Activated naive CD4-positive, alpha-beta T cell treated with anti-CD3 and anti-CD28 coated beads, Interleukin-2, amount 10 ng/mL, durations not matched to agents 7 days and 5 days (primary cell): ENCODE results near the gene NR2C2.

Source experiments
- CTCF ChIA-PET: fragments of 350-600 bp; sonication (Branson Sonifier 250); formaldehyde crosslinking; loops from one replicate; lab custom pipeline; 2021; ENCODE audit warnings: antibody characterized with exemption; lab: Charles Lee
- DNase-seq: peaks from one replicate; pipeline ENCODE4 v3.0.0-alpha.2; 2020
- H3K27ac Mint-ChIP-seq: one replicate; pipeline ENCODE4 v1.8.0; 2021; ENCODE audit warnings: mild to moderate bottlenecking, moderate library complexity, mixed read lengths
- H3K27me3 Mint-ChIP-seq: one replicate; pipeline ENCODE4 v1.8.0; 2021; ENCODE audit warnings: mild to moderate bottlenecking, mixed read lengths
- H3K36me3 Mint-ChIP-seq: one replicate; pipeline ENCODE4 v1.8.0; 2021; ENCODE audit warnings: mixed read lengths
- H3K4me1 Mint-ChIP-seq: one replicate; pipeline ENCODE4 v1.8.0; 2021; ENCODE audit warnings: mixed read lengths
- H3K4me3 Mint-ChIP-seq: one replicate; pipeline ENCODE4 v1.8.0; 2021; ENCODE audit warnings: mild to moderate bottlenecking, moderate library complexity, mixed read lengths
- H3K9me3 Mint-ChIP-seq: one replicate; pipeline ENCODE4 v1.8.0; 2021; ENCODE audit warnings: mixed read lengths

NR2C2 gene

DNA sequence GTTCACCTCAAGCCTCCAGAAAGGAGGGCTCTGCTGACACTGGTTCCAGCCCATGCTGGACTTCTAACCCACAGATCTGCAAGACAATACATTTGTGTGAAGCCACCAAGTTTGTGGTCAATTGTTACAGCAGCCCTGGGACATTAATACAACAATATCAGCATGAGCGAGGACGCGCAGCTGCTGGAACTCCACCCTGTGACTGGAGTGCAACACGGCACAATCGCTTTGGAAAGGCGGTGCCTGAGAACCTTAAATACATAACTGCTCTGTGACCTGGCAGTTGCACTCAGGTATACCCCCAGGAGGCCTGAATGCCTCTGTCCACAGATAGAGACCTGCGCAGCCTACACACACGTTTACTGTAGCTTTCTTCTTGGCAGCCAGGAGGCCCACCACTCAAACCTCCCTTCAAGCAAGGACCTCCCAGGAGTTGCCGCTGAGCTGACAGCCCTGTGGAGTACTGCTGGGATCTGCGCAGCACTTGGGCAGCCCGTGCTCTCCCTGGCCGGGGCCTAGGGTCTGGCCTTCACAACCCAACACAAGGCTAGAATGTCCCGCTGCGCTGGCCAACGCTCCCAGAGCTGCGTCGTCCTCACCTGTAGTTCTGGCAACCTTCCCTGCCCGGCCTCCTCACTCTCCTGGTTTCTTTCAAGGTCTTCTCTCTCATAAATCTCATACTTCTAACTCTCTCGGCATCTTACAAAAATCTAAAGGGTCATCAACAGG is 109.5 kb downstream of the NR2C2 start:
- DNase-seq: no peak
- peaks cover 4% of the 10 kb centered on the region for H3K9me3 Mint-ChIP-seq
- peaks cover 59% of the 10 kb centered on the region for H3K36me3 Mint-ChIP-seq
- CTCF ChIA-PET: no interaction called here
- peaks cover 27% of the 10 kb centered on the region for H3K4me1 Mint-ChIP-seq
- peak overlapping the region; percentile 26 for H3K27ac Mint-ChIP-seq
- H3K4me3 Mint-ChIP-seq: no peak overlapping the region
- H3K27me3 Mint-ChIP-seq: no peaks in the 10 kb centered on the region

DNA sequence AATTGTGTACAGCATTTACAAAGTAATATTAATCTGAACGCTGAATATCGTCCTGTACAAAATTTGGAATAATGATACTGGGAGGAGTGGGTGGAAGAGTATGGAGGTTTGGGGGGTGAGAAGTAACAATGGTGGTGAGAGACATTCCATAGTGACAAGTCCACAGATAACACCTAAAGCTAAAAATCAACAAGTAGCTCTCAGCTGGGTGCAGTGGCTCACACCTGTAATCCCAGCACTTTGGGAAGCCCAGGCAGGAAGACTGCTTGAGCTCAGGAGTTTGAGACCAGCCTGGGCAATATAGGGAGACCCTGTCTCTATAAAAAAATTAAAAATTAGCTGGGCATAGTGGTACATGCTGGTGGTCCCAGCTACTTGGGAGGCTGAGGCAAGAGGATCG is 112.6 kb downstream of the NR2C2 start:
- H3K4me3 Mint-ChIP-seq: no peak overlapping the region
- H3K36me3 Mint-ChIP-seq: peaks cover 47% of the 10 kb centered on the region

DNA sequence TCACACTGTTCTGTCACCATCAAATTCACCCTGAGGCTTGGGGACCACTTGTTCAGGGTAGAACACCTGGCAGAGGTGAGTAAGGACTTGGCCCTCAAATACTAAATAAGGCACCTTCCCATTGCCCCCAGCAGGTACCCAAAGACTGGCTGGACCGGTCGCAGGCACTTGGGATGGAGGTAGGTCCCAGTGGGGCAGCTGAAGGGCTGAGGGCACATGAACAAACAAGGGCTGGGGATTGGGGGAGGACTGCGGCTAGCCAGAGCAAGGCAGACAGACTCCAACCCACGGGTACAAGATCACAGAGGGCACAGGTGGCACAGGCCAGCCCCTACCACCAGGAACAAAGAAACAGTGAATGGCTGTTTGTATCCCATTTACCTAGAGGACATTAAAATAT is 115.9 kb downstream of the NR2C2 start:
- Mint-ChIP-seq H3K36me3 (peaks cover 26% of the 10 kb centered on the region), H3K9me3 (no peaks in the 10 kb centered on the region), H3K27me3 (no peaks in the 10 kb centered on the region), H3K4me3 (peak overlapping the region; percentile 95), H3K27ac (peak overlapping the region; percentile 52), H3K4me1 (peaks cover 33% of the 10 kb centered on the region)
- CTCF ChIA-PET: interaction anchor here (0.5 to 2.3 kb wide), 2 partner anchors 12 to 112 kb away, joined by 4 to 9 read pairs; no protein-coding TSS in a partner anchor
- no peak for DNase-seq

More for the DNA sequence above, 112.6 kb downstream of the NR2C2 start:
- no peak for DNase-seq
- H3K27me3 Mint-ChIP-seq: no peaks in the 10 kb centered on the region
- CTCF ChIA-PET: interaction anchor here (1.8 kb wide), 1 partner anchor 8 kb away, joined by 7 read pairs; no protein-coding TSS in a partner anchor
- H3K27ac Mint-ChIP-seq: no peak overlapping the region
- peaks cover 38% of the 10 kb centered on the region for H3K4me1 Mint-ChIP-seq
- peaks cover 2% of the 10 kb centered on the region for H3K9me3 Mint-ChIP-seq

DNA sequence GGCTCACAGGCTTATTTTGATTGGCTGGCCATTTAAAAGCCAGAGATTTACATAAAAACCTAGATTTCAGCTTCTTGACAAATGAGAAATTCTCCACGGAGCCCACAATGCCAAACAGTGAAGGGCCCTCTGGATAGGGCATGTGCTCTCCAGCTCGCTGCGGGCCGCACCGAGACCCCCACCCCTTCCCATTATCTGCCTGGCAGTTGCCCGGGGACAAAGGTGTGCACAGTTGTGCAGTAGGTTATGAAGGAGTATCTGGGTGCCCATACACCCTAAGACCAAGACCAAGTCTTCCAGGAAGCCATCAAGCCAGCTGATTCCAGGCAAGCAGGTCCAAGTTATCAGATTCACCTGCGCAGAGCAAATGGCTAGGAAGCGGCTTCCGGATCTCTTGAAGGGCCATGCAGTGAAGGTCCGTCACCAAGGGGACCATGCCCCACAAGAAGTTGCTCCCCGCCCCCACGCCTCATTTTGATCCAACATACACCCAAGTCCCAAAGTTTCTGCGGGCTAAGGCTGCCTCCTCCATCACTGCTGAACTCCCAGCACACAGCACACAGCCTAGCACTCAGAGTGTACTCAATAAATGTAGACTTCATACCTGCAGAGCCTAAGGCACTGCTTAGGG is 116.4 kb downstream of the NR2C2 start:
- H3K27me3 Mint-ChIP-seq: no peaks in the 10 kb centered on the region
- CTCF ChIA-PET: interaction anchor here (0.5 to 2.3 kb wide), 2 partner anchors 12 to 113 kb away, joined by 4 to 9 read pairs; no protein-coding TSS in a partner anchor

DNA sequence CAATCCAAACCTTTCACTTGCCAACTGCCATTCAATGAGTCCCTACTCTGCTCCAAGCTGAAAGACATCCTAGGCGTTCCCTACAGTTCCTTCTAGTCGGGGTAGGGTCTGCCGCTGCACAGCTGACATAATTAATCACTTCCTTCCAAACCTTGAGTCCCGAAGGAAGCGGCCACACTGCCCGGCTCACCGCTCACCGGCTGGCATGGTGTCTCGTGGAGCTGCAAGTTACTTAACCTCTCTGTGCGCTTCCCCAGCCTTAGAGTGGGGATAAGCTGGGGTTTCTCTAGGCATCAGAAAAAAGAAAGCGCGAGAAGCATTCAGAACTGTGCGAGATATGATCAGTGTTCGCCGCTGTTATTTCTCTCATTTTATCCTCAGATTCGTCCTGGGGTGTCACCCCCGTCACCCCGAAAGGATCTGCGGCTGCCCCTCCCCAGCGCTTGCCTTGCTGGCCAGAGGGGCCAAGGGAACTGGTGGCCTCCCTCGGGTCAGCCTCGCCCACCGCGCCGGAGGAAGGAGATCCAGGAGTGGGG is 117.0 kb downstream of the NR2C2 start:
- CTCF ChIA-PET: interaction anchor here (2.3 kb wide), 1 partner anchor 13 kb away, joined by 9 read pairs; no protein-coding TSS in a partner anchor
- DNase-seq: peak; percentile 59
- no peaks in the 10 kb centered on the region for H3K27me3 Mint-ChIP-seq
- H3K9me3 Mint-ChIP-seq: no peaks in the 10 kb centered on the region
- H3K27ac Mint-ChIP-seq: peak overlapping the region; percentile 94
- H3K4me3 Mint-ChIP-seq: peak overlapping the region; percentile 95
- H3K4me1 Mint-ChIP-seq: peaks cover 33% of the 10 kb centered on the region
- peaks cover 17% of the 10 kb centered on the region for H3K36me3 Mint-ChIP-seq

More for the DNA sequence above, 116.4 kb downstream of the NR2C2 start:
- no peak for DNase-seq
- peaks cover 21% of the 10 kb centered on the region for H3K36me3 Mint-ChIP-seq
- H3K4me1 Mint-ChIP-seq: peaks cover 33% of the 10 kb centered on the region
- H3K4me3 Mint-ChIP-seq: peak overlapping the region; percentile 95
- peak overlapping the region; percentile 94 for H3K27ac Mint-ChIP-seq
- no peaks in the 10 kb centered on the region for H3K9me3 Mint-ChIP-seq

DNA sequence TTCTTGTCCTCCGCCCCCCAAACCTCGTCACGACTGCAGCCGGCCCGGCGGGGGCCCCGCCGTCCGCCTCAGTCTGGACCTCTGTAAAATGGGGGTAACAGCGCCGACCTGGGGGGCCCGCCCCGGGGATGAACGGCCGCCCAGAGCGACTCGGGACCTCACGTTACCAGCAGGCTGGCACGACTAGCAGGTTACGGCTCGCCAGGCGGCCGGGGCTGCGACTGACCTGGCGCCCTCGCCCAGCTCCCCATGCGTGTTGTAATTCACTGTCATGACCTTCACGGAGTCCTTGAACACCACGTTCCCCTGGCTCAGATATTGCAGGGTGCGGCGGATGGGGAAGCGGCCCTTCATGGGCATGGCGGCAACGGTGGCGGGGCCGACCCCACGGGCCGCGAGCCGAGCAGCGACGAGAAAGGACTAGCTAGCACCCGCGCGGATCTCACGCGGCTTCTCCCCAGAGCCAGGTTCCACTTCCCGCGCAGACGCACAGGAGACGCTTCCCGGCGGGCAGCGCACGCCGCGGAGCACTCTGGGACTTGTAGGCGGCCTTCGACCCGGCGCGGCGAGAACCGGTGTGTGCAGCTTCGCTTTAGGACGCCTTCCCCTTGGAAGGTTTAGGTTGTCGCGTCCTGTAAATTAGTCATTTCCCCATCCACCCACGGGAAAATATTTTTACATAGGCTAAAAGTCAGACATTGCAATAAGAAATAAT is 117.6 kb downstream of the NR2C2 start, which contains the start of gene MRPS25:
Gene MRPS25 (minus strand): TSS at position 481 of the 715 bp plus-strand sequence. CDS start 121 bp downstream, at position 360.
- peaks cover 28% of the 10 kb centered on the region for H3K4me1 Mint-ChIP-seq
- DNase-seq: peak; percentile 95
- CTCF ChIA-PET: interaction anchor here (1.1 to 2.3 kb wide), 2 partner anchors 14 to 54 kb away, joined by 5 to 9 read pairs; no protein-coding TSS in a partner anchor
- peak within 1 kb of the TSS; percentile 95 for H3K4me3 Mint-ChIP-seq
- peaks cover 13% of the 10 kb centered on the region for H3K36me3 Mint-ChIP-seq
- H3K27me3 Mint-ChIP-seq: no peaks in the 10 kb centered on the region
- no peaks in the 10 kb centered on the region for H3K9me3 Mint-ChIP-seq
- H3K27ac Mint-ChIP-seq: peak within 1 kb of the TSS; percentile 94

DNA sequence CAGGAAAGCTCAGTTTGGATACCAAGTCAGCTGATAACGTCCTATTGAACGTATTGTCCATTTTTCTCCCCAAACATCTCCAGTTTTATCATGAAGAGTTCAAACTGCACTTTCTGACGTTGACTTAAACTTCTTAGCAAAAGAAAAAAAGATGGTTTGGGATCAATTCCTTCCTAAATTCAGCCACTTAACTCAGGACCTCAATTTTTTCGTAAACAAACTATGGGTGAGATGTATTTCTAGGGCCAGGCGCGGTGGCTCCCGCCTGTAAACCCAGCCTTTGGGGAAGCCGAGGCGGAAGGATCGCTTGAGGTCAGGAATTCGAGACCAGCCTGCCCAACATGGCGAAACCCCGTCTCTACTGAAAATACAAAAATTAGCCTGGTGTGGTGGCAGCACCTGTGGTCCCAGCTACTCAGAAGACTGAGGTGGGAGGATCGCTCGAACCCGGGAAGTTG is 118.2 kb downstream of the NR2C2 start:
- no peaks in the 10 kb centered on the region for H3K9me3 Mint-ChIP-seq
- peak overlapping the region; percentile 95 for H3K4me3 Mint-ChIP-seq
- DNase-seq: no peak
- H3K27me3 Mint-ChIP-seq: no peaks in the 10 kb centered on the region
- peaks cover 16% of the 10 kb centered on the region for H3K36me3 Mint-ChIP-seq
- H3K4me1 Mint-ChIP-seq: peaks cover 28% of the 10 kb centered on the region
- CTCF ChIA-PET: interaction anchor here (1.1 to 2.3 kb wide), 2 partner anchors 14 to 54 kb away, joined by 5 to 9 read pairs; no protein-coding TSS in a partner anchor
- H3K27ac Mint-ChIP-seq: peak overlapping the region; percentile 94

DNA sequence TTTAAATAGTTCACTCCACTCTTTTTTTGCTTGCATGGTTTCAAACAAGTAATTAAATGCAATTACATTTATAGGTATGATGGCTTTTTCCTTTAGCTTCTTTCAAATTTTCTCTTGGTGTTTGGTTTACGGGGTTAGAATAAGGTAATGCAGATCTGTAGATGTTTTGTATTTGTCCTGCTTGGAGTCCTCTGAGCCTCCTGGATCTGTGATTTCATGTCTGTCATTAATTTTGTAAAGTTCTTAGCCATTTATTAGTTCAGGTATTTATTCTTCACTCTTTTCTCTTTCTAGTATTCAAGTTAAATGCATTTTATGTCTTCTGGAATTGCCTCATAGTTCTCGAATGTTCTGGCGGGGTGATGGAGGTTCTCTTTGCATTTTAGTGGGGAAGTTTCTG is 119.1 kb downstream of the NR2C2 start:
- Mint-ChIP-seq H3K27ac (no peak overlapping the region), H3K27me3 (no peaks in the 10 kb centered on the region), H3K4me3 (peak overlapping the region; percentile 11), H3K9me3 (no peaks in the 10 kb centered on the region), H3K4me1 (peaks cover 28% of the 10 kb centered on the region), H3K36me3 (peaks cover 13% of the 10 kb centered on the region)
- CTCF ChIA-PET: no interaction called here
- DNase-seq: no peak

DNA sequence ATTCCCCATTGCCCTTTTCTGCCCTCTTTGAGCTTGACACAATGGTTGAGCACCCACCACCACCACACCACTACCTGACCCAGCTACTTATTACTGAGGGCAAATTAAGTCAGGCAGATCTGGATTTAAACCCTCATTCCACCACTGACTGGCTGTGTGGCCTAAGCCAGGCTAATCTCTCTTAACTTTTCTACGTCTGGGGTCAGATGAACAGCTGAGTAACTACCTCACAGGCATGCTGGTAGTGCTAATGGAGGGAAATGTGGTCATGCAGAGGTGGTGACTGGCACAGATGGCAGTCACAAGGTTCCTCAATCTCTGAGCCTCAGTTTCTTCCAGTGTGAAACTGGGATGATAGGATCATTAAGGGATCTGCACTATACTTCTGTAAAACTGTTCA is 122.1 kb downstream of the NR2C2 start:
- no peak overlapping the region for H3K27ac Mint-ChIP-seq
- DNase-seq: no peak
- CTCF ChIA-PET: interaction anchor here (1.8 kb wide), 1 partner anchor 12 kb away, joined by 6 read pairs; no protein-coding TSS in a partner anchor
- peaks cover 20% of the 10 kb centered on the region for H3K36me3 Mint-ChIP-seq
- H3K4me3 Mint-ChIP-seq: no peak overlapping the region
- peaks cover 16% of the 10 kb centered on the region for H3K4me1 Mint-ChIP-seq
- no peaks in the 10 kb centered on the region for H3K27me3 Mint-ChIP-seq
- H3K9me3 Mint-ChIP-seq: no peaks in the 10 kb centered on the region

DNA sequence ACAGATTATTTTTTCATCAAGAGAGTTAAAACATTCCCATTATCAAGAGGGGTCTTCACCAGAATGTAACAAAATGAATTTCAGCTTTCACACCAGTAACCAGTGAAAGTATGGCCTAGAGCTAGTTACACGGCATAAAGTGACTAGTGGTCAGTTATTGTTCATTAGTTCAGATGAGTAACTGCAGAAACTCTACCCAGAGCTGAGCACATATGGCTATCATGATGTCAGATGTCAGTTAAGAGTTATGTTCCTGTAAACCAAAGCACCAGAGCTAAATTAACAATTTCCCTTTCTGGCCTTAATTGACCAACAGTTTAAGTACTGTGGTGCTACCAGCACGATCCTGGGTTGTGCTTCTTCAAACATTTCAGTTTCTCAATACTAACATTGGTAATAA is 124.3 kb downstream of the NR2C2 start:
- CTCF ChIA-PET: no interaction called here
- no peaks in the 10 kb centered on the region for H3K27me3 Mint-ChIP-seq
- no peaks in the 10 kb centered on the region for H3K9me3 Mint-ChIP-seq
- peaks cover 5% of the 10 kb centered on the region for H3K4me1 Mint-ChIP-seq
- peaks cover 38% of the 10 kb centered on the region for H3K36me3 Mint-ChIP-seq
- DNase-seq: no peak
- no peak overlapping the region for H3K4me3 Mint-ChIP-seq
- no peak overlapping the region for H3K27ac Mint-ChIP-seq

DNA sequence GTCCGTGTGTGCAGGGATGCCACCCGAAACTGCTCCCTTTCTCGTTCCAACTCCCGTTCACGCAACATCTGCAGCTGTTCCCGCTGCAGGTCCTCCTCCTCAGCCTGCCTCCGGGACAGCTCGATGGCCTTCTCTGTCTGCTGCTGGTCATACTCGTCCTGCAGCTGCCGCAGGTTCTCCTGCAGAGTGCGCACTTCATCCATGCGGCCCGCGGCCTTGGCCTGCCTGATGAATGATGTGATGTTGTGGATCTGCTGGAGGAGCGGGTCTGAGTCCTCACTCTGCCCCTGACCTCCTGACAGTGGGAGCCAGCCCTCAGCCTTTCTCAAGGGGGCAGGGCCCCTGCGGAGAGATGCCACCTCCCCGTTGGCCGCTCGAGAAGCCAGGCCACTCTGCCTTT is 127.1 kb downstream of the NR2C2 start:
- Mint-ChIP-seq H3K4me3 (no peak overlapping the region), H3K36me3 (peaks cover 51% of the 10 kb centered on the region), H3K27me3 (no peaks in the 10 kb centered on the region), H3K4me1 (peaks cover 5% of the 10 kb centered on the region), H3K27ac (no peak overlapping the region), H3K9me3 (no peaks in the 10 kb centered on the region)
- DNase-seq: no peak
- CTCF ChIA-PET: no interaction called here

DNA sequence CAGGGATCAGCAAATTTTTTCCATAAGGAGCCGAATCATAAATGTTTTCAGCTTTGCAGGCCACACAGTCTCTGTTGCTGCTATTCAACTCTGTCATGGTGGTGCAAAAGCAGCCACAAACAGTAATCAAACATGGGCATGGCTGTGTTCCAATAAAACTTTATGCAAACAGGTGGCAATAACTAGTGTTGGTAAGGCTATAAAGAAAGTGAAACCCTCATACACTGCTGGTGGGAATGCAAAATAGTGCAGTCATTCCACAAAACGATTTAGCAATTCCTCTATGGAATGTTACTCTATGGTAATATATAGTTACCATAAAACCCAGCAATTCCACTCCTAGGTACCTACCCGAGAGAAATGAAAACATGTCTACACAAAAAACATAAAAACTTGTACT is 131.7 kb downstream of the NR2C2 start:
- CTCF ChIA-PET: interaction anchor here (1.5 kb wide), 1 partner anchor 28 kb away, joined by 4 read pairs; no protein-coding TSS in a partner anchor
- H3K9me3 Mint-ChIP-seq: no peaks in the 10 kb centered on the region

DNA sequence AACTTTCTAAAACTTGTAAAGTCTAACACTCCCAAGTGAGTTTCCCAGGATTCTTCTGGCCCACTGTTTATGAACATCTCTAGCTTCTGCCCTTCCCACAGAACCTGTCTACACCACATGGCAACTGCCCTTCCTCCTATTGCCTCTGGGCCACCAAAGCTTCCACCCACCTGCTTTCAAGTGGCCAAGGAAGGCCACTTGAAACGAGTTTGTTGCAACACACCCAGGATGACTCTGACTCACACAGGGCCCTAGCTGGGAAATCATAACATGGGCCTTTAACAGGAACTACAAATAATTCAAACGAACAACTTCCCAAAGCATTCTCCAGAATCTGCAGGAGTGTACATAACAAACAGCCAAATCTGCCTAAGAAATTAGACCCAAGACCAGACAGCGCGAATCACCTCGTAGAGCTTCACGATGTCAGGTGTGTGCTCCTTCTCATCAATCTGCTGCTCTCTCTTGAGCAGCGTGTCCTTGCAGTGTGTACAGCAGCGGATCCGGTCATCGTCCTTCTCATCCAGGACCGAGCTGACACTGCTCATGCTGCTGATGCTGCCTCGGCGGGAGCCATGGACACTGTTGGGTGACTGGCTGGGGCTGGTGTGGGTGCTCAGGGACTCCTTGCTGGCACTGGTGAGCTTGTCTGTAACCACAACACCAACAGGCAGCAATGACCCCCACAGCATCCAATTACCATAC is 134.7 kb downstream of the NR2C2 start:
- peaks cover 67% of the 10 kb centered on the region for H3K36me3 Mint-ChIP-seq
- no peaks in the 10 kb centered on the region for H3K9me3 Mint-ChIP-seq
- CTCF ChIA-PET: interaction anchor here (1.7 kb wide), 1 partner anchor 13 kb away, joined by 6 read pairs; no protein-coding TSS in a partner anchor
- H3K27me3 Mint-ChIP-seq: no peaks in the 10 kb centered on the region
- no peak for DNase-seq
- H3K4me1 Mint-ChIP-seq: peaks cover 15% of the 10 kb centered on the region
- H3K4me3 Mint-ChIP-seq: no peak overlapping the region
- H3K27ac Mint-ChIP-seq: peak overlapping the region; percentile 1

More for the DNA sequence above, 131.7 kb downstream of the NR2C2 start:
- H3K27ac Mint-ChIP-seq: no peak overlapping the region
- H3K27me3 Mint-ChIP-seq: no peaks in the 10 kb centered on the region
- H3K4me1 Mint-ChIP-seq: peaks cover 15% of the 10 kb centered on the region
- H3K36me3 Mint-ChIP-seq: peaks cover 70% of the 10 kb centered on the region
- DNase-seq: no peak
- H3K4me3 Mint-ChIP-seq: no peak overlapping the region
